ENCODE data around the gene FPR2. TPM values are rescaled to one million over a fixed set of nuclear protein-coding genes. Genes with fewer than 3 reads are reported as not detected.

FPR2 gene
- total RNA-seq, 2 experiments from 2014 or later, result not detected

DNA sequence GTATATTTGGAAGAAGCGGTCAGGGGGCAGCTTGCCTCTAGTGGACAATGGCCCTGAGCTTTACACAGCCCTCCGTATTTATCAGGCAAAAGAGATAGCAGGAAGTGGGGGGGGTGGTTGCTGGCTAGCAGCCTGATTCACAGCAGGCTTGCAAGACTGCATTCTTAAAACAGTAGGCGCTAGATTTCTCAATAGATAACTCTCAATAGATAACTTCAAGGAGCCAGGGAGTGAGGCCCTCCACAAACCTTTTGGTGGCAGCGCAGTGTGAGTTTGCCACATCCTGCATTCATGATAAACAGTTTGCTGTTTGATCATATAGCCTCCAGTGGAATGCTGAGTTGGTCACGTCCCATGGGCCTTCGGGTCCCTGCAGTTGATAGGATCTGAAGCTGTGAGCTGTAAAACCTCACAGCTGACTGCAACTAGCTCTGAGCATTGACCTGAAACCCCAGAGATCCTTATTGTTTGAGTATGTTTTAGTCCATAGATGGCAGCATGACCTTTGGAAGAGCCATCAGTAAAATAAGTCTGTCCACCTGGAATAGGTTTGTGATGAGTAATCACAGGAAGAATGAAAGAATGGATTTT lies 46.2 kb downstream of the FPR2 start:
- POLR2A ChIA-PET, result no interaction called here
- TF ChIP-seq, protein P1, sequence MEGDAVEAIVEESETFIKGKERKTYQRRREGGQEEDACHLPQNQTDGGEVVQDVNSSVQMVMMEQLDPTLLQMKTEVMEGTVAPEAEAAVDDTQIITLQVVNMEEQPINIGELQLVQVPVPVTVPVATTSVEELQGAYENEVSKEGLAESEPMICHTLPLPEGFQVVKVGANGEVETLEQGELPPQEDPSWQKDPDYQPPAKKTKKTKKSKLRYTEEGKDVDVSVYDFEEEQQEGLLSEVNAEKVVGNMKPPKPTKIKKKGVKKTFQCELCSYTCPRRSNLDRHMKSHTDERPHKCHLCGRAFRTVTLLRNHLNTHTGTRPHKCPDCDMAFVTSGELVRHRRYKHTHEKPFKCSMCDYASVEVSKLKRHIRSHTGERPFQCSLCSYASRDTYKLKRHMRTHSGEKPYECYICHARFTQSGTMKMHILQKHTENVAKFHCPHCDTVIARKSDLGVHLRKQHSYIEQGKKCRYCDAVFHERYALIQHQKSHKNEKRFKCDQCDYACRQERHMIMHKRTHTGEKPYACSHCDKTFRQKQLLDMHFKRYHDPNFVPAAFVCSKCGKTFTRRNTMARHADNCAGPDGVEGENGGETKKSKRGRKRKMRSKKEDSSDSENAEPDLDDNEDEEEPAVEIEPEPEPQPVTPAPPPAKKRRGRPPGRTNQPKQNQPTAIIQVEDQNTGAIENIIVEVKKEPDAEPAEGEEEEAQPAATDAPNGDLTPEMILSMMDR (IDR thresholded peaks at IDR 0.05), result no peak
- DNase-seq, result peak in 2 of 14 experiments; percentile 17 to 23
- Histone ChIP-seq H3K27ac (ENCODE audit: low read depth in 1 of 2, low read length in 2 of 2) (no peak overlapping the region), H3K4me1 (ENCODE audit: insufficient read depth, low read length) (no peaks in the 10 kb centered on the region), H3K4me3 (ENCODE audit: low read length) (no peak overlapping the region), H3K36me3 (ENCODE audit: insufficient read depth, low read length) (no peaks in the 10 kb centered on the region), H3K9me3 (ENCODE audit: control insufficient read depth in 1 of 2, insufficient read depth in 1 of 2, low read length in 2 of 2) (peaks cover 0 to 14% of the 10 kb centered on the region in 2 experiments), H3K27me3 (ENCODE audit: control insufficient read depth in 1 of 2, insufficient read depth in 2 of 2, low read length in 2 of 2) (no peaks in the 10 kb centered on the region)
- ATAC-seq (ENCODE audit: poor library complexity), result no peak
- H3K27me3 Mint-ChIP-seq, result no peaks in the 10 kb centered on the region
- CTCF ChIA-PET, result no interaction called here
- intact Hi-C loops (cut with DNase I, micrococcal nuclease), result no loop called here
- H3K36me3 Mint-ChIP-seq (ENCODE audit: low read depth), result no peaks in the 10 kb centered on the region
- H3K27ac Mint-ChIP-seq, result no peak overlapping the region
- H3K9me3 Mint-ChIP-seq, result no peaks in the 10 kb centered on the region
- no peak overlapping the region for H3K4me3 Mint-ChIP-seq
- H3K4me1 Mint-ChIP-seq (ENCODE audit: low read depth), result no peaks in the 10 kb centered on the region

DNA sequence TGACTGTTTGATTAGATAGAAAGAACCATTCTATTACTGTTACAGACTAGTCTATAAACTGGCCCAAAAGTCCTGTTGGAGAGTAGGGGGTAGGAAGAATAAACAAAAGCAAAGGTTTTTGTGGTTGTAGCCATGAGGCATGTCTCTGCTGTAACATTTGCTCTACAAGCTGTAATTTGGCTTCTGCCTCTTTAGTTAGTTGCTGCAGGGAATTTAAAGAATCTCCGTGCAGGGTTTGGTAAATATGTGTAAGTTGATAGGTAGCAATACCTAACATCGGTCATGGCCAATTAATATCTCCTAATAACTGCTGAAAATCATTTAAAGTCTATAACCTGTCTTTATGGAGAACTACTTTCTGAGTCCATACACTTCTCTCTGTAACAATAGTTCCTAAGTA lies 46.9 kb downstream of the FPR2 start:
- Mint-ChIP-seq H3K27me3 (no peaks in the 10 kb centered on the region), H3K27ac (no peak overlapping the region), H3K4me1 (ENCODE audit: low read depth) (no peaks in the 10 kb centered on the region), H3K9me3 (no peaks in the 10 kb centered on the region), H3K36me3 (ENCODE audit: low read depth) (no peaks in the 10 kb centered on the region), H3K4me3 (no peak overlapping the region)
- peaks cover 0 to 14% of the 10 kb centered on the region in 2 experiments for H3K9me3 ChIP-seq (ENCODE audit: control insufficient read depth in 1 of 2, insufficient read depth in 1 of 2, low read length in 2 of 2)
- ChIA-PET POLR2A (no interaction called here), CTCF (no interaction called here)
- no peaks in the 10 kb centered on the region for H3K4me1 ChIP-seq (ENCODE audit: insufficient read depth, low read length)
- H3K36me3 ChIP-seq (ENCODE audit: insufficient read depth, low read length), result no peaks in the 10 kb centered on the region
- TF ChIP-seq, protein P1 (IDR thresholded peaks at IDR 0.05), result no peak
- H3K27ac ChIP-seq (ENCODE audit: low read depth in 1 of 2, low read length in 2 of 2), result no peak overlapping the region
- intact Hi-C loops (cut with DNase I, micrococcal nuclease), result no loop called here
- DNase-seq (no peak), ATAC-seq (ENCODE audit: poor library complexity) (no peak)
- no peaks in the 10 kb centered on the region for H3K27me3 ChIP-seq (ENCODE audit: control insufficient read depth in 1 of 2, insufficient read depth in 2 of 2, low read length in 2 of 2)
- H3K4me3 ChIP-seq (ENCODE audit: low read length), result no peak overlapping the region

DNA sequence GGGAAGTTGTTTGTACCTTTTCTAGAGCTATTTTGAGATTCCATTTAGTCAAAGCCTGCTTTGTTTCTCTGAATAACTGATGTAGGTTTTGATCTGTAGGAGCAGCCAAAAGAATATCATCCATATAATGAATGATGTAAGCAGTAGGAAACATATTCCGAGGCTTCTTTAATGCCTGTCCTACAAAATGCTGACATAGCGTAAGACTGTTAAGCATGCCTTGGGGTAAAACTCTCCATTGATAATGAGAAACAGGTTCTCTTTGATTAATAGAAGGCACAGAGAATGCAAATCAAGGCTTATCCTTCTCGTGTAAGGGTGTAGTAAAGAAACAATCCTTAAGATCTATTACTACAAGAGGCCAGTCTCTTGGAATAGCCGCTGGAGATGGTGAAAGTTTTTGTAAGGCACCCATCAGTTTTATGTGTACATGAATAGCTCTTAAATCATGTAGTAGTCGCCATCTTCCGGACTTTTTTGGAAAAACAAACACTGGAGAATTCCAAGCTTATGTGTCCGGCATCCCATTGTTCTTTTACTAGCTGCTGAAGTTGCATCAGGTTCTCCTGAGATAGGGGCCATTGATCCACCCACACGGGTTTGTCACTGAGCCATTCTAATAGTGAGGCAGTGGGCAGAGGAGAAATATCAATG lies 47.5 kb downstream of the FPR2 start:
- Histone ChIP-seq H3K9me3 (ENCODE audit: control insufficient read depth in 1 of 2, insufficient read depth in 1 of 2, low read length in 2 of 2) (peaks cover 4 to 20% of the 10 kb centered on the region in 2 experiments), H3K36me3 (ENCODE audit: insufficient read depth, low read length) (no peaks in the 10 kb centered on the region), H3K4me1 (ENCODE audit: insufficient read depth, low read length) (no peaks in the 10 kb centered on the region), H3K4me3 (ENCODE audit: low read length) (no peak overlapping the region), H3K27me3 (ENCODE audit: control insufficient read depth in 1 of 2, insufficient read depth in 2 of 2, low read length in 2 of 2) (no peaks in the 10 kb centered on the region), H3K27ac (ENCODE audit: low read depth in 1 of 2, low read length in 2 of 2) (no peak overlapping the region)
- CTCF ChIA-PET, result no interaction called here
- Mint-ChIP-seq H3K36me3 (ENCODE audit: low read depth) (no peaks in the 10 kb centered on the region), H3K27ac (no peak overlapping the region), H3K27me3 (no peaks in the 10 kb centered on the region), H3K4me1 (ENCODE audit: low read depth) (no peaks in the 10 kb centered on the region), H3K4me3 (no peak overlapping the region), H3K9me3 (no peaks in the 10 kb centered on the region)
- no peak for ATAC-seq (ENCODE audit: poor library complexity)
- intact Hi-C loops (cut with DNase I, micrococcal nuclease), result no loop called here
- TF ChIP-seq, protein P1 (IDR thresholded peaks at IDR 0.05), result no peak
- DNase-seq, result no peak
- POLR2A ChIA-PET, result no interaction called here
